Nephron (organoid): Measurements from ENCODE around the gene ZNF365.
"Not testable (repeated sequence)": the region's sequence is repeated elsewhere in the genome, so short reads cannot be mapped to it uniquely, and the experiment has no call there.

Experiments used
- H3K27ac Mint-ChIP-seq, 3 experiments: 2 replicates each; pipeline ENCODE4 v1.8.0; 2020; ENCODE audit warnings: mixed read lengths in 3 of 3, mild to moderate bottlenecking in 2 of 3, moderate library complexity in 1 of 3
- H3K27me3 Mint-ChIP-seq: 2 replicates; pipeline ENCODE4 v1.8.0; 2021; ENCODE audit warnings: low read depth, mild to moderate bottlenecking, moderate library complexity, mixed read lengths
- H3K36me3 Mint-ChIP-seq: 2 replicates; pipeline ENCODE4 v1.8.0; 2020; ENCODE audit warnings: low read depth, mixed read lengths
- H3K4me1 Mint-ChIP-seq: 2 replicates; pipeline ENCODE4 v1.8.0; 2020; ENCODE audit warnings: mixed read lengths
- H3K4me3 Mint-ChIP-seq, 3 experiments: 2 replicates each; pipeline ENCODE4 v1.8.0; 2020; ENCODE audit warnings: mild to moderate bottlenecking in 3 of 3, mixed read lengths in 3 of 3, moderate library complexity in 2 of 3
- H3K9me3 Mint-ChIP-seq: 2 replicates; pipeline ENCODE4 v1.8.0; 2020; ENCODE audit warnings: mixed read lengths
- CTCF ChIP-seq, 3 experiments: fragments of 200-600 bp; sonication (generic); IDR thresholded peaks; one replicate each; pipeline ENCODE4 v1.5.0; 2021; ENCODE audit warnings: antibody characterized with exemption in 3 of 3; ENCODE audit not compliant: unreplicated experiment in 3 of 3

ZNF365 gene

GRCh38 chr10:62395892-62396291 lies 21.7 kb downstream of the ZNF365 start:
- Mint-ChIP-seq H3K36me3 (no peaks in the 10 kb centered on the region), H3K4me1 (no peaks in the 10 kb centered on the region), H3K4me3 (no peak overlapping the region), H3K27ac (no peak overlapping the region), H3K27me3 (no peaks in the 10 kb centered on the region), H3K9me3 (no peaks in the 10 kb centered on the region)
- TF ChIP-seq CTCF (IDR thresholded peaks at IDR 0.05; ENCODE audit: unreplicated experiment in 3 of 3) = no peak

GRCh38 chr10:62396864-62397263 lies 22.7 kb downstream of the ZNF365 start:
- Mint-ChIP-seq H3K27ac (no peak overlapping the region), H3K9me3 (no peaks in the 10 kb centered on the region), H3K4me1 (no peaks in the 10 kb centered on the region), H3K36me3 (no peaks in the 10 kb centered on the region), H3K4me3 (no peak overlapping the region), H3K27me3 (no peaks in the 10 kb centered on the region)
- TF ChIP-seq CTCF (IDR thresholded peaks at IDR 0.05; ENCODE audit: unreplicated experiment in 3 of 3) = no peak

- TF ChIP-seq CTCF (IDR thresholded peaks at IDR 0.05; ENCODE audit: unreplicated experiment in 3 of 3) = no peak
- H3K36me3 Mint-ChIP-seq = no peaks in the 10 kb centered on the region
- no peak overlapping the region for H3K27ac Mint-ChIP-seq
- H3K4me3 Mint-ChIP-seq = no peak overlapping the region
- H3K27me3 Mint-ChIP-seq = no peaks in the 10 kb centered on the region
- no peaks in the 10 kb centered on the region for H3K4me1 Mint-ChIP-seq
- H3K9me3 Mint-ChIP-seq = no peaks in the 10 kb centered on the region
Measured at GRCh38 chr10:62399211-62399610, 25.0 kb downstream of the ZNF365 start.

GRCh38 chr10:62402508-62402907 lies 28.3 kb downstream of the ZNF365 start:
- Mint-ChIP-seq H3K27ac (no peak overlapping the region), H3K27me3 (no peaks in the 10 kb centered on the region), H3K36me3 (no peaks in the 10 kb centered on the region), H3K4me3 (no peak overlapping the region), H3K4me1 (no peaks in the 10 kb centered on the region), H3K9me3 (peaks cover 1% of the 10 kb centered on the region)
- TF ChIP-seq CTCF (IDR thresholded peaks at IDR 0.05; ENCODE audit: unreplicated experiment in 3 of 3) = no peak

GRCh38 chr10:62410528-62410927 lies 36.4 kb downstream of the ZNF365 start:
- not testable (repeated sequence) for H3K4me3 Mint-ChIP-seq, H3K27ac Mint-ChIP-seq, H3K27me3 Mint-ChIP-seq, H3K36me3 Mint-ChIP-seq, H3K4me1 Mint-ChIP-seq
- peaks cover 15% of the 10 kb centered on the region for H3K9me3 Mint-ChIP-seq

- H3K27ac Mint-ChIP-seq, H3K36me3 Mint-ChIP-seq, H3K4me1 Mint-ChIP-seq, H3K4me3 Mint-ChIP-seq, H3K27me3 Mint-ChIP-seq: not testable (repeated sequence)
- peaks cover 15% of the 10 kb centered on the region for H3K9me3 Mint-ChIP-seq
Measured at GRCh38 chr10:62410934-62411333, 36.8 kb downstream of the ZNF365 start.

GRCh38 chr10:62413048-62413447 lies 38.9 kb downstream of the ZNF365 start:
- no peaks in the 10 kb centered on the region for H3K36me3 Mint-ChIP-seq
- H3K4me1 Mint-ChIP-seq = no peaks in the 10 kb centered on the region
- TF ChIP-seq CTCF (IDR thresholded peaks at IDR 0.05; ENCODE audit: unreplicated experiment in 3 of 3) = no peak
- no peak overlapping the region for H3K27ac Mint-ChIP-seq
- no peak overlapping the region for H3K4me3 Mint-ChIP-seq
- H3K9me3 Mint-ChIP-seq = peaks cover 11% of the 10 kb centered on the region
- no peaks in the 10 kb centered on the region for H3K27me3 Mint-ChIP-seq
